OCI-LY3 (cell line): ENCODE measurements around the gene FNBP1.

Experiments
- H2AFZ ChIP-seq: fragments of 200-600, 300-600 bp; shearing (Covaris generic); 2 replicates; pipeline ENCODE4 v1.6.0; 2014; ENCODE audit warnings: antibody characterized with exemption, low read depth, low read length
- H3K27ac ChIP-seq: fragments of 200-600, 300-600 bp; sonication (generic); 2 replicates; pipeline ENCODE4 v1.5.1; 2014; ENCODE audit warnings: mild to moderate bottlenecking, low read length, moderate library complexity, mixed read lengths
- H3K27me3 ChIP-seq: fragments of 200-600, 300-600 bp; sonication (generic); 2 replicates; pipeline ENCODE4 v1.6.1; 2014; ENCODE audit warnings: low read depth, low read length, mixed read lengths
- H3K36me3 ChIP-seq: fragments of 200-600, 300-600 bp; sonication (generic); replicated peaks from 2 replicates; pipeline ENCODE3; 2014; ENCODE audit warnings: low read depth, low read length, mixed read lengths
- H3K4me1 ChIP-seq: fragments of 300-600, 200-600 bp; sonication (generic); 2 replicates; pipeline ENCODE4 v1.6.1; 2014; ENCODE audit warnings: low read length, mixed read lengths
- H3K4me2 ChIP-seq: fragments of 200-600, 300-600 bp; sonication (generic); 2 replicates; pipeline ENCODE4 v1.6.1; 2014; ENCODE audit warnings: low read length, mixed read lengths
- H3K4me3 ChIP-seq: fragments of 300-600, 200-600 bp; sonication (generic); 2 replicates; pipeline ENCODE4 v1.5.1; 2014; ENCODE audit warnings: antibody characterized with exemption, mild to moderate bottlenecking, low read length, moderate library complexity
- H3K79me2 ChIP-seq: fragments of 300-600, 200-600 bp; shearing (Covaris generic); 2 replicates; pipeline ENCODE4 v1.6.1; 2014; ENCODE audit warnings: mild to moderate bottlenecking, low read length, mixed read lengths
- H3K9ac ChIP-seq: fragments of 300-600, 200-600 bp; shearing (Covaris generic); 2 replicates; pipeline ENCODE4 v1.6.0; 2014; ENCODE audit warnings: mild to moderate bottlenecking, low read length, moderate library complexity
- H3K9me3 ChIP-seq: fragments of 200-600, 300-600 bp; shearing (Covaris generic); 2 replicates; pipeline ENCODE4 v1.6.1; 2014; ENCODE audit warnings: low read length, mixed read lengths; ENCODE audit not compliant: insufficient read depth
- H4K20me1 ChIP-seq: fragments of 200-600, 300-600 bp; sonication (generic); 2 replicates; pipeline ENCODE4 v1.6.1; 2016; ENCODE audit warnings: low read length, mixed read lengths; ENCODE audit not compliant: insufficient read depth
- EZH2phosphoT487 ChIP-seq: fragments of 200-600 bp; shearing (Covaris generic); IDR thresholded peaks from 2 replicates; pipeline ENCODE4 v1.6.1; 2018; ENCODE audit warnings: antibody characterized with exemption, mixed run types, low read depth
- TF ChIP-seq, protein P1 (sequence below): fragments of 200-600, 300-600 bp; sonication (generic); IDR thresholded peaks from 2 replicates; pipeline ENCODE4 v1.5.1; 2014; ENCODE audit warnings: antibody characterized with exemption, low read length, low read depth

The FNBP1 gene

GRCh38 chr9:129932303-129933151 is 110.5 kb downstream of the FNBP1 start:
- H2AFZ ChIP-seq = no peak overlapping the region
- H3K4me1 ChIP-seq = peaks cover 51% of the 10 kb centered on the region
- H4K20me1 ChIP-seq = peaks cover 68% of the 10 kb centered on the region
- H3K4me2 ChIP-seq = peak overlapping the region; percentile 62
- H3K9me3 ChIP-seq = no peaks in the 10 kb centered on the region
- H3K79me2 ChIP-seq = peaks cover 93% of the 10 kb centered on the region
- peak overlapping the region; percentile 43 for H3K4me3 ChIP-seq
- no peaks in the 10 kb centered on the region for H3K27me3 ChIP-seq
- no peak for TF ChIP-seq EZH2phosphoT487
- TF ChIP-seq, protein P1, sequence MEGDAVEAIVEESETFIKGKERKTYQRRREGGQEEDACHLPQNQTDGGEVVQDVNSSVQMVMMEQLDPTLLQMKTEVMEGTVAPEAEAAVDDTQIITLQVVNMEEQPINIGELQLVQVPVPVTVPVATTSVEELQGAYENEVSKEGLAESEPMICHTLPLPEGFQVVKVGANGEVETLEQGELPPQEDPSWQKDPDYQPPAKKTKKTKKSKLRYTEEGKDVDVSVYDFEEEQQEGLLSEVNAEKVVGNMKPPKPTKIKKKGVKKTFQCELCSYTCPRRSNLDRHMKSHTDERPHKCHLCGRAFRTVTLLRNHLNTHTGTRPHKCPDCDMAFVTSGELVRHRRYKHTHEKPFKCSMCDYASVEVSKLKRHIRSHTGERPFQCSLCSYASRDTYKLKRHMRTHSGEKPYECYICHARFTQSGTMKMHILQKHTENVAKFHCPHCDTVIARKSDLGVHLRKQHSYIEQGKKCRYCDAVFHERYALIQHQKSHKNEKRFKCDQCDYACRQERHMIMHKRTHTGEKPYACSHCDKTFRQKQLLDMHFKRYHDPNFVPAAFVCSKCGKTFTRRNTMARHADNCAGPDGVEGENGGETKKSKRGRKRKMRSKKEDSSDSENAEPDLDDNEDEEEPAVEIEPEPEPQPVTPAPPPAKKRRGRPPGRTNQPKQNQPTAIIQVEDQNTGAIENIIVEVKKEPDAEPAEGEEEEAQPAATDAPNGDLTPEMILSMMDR = no peak
- H3K9ac ChIP-seq = peak overlapping the region; percentile 34; the same call in 1 of the 2 replicates
- peaks cover 34% of the 10 kb centered on the region for H3K36me3 ChIP-seq
- peak overlapping the region; percentile 84 for H3K27ac ChIP-seq

GRCh38 chr9:129930743-129931142 is 112.2 kb downstream of the FNBP1 start:
- H3K4me1 ChIP-seq = peaks cover 41% of the 10 kb centered on the region
- H3K4me3 ChIP-seq = no peak overlapping the region
- peaks cover 72% of the 10 kb centered on the region for H4K20me1 ChIP-seq
- no peak overlapping the region for H3K9ac ChIP-seq
- no peak overlapping the region for H3K4me2 ChIP-seq
- H2AFZ ChIP-seq = no peak overlapping the region
- 0 out of 2 replicates have a peak overlapping the region, but pooled peaks have one; percentile 8 for H3K27ac ChIP-seq
- TF ChIP-seq, protein P1 = no peak
- no peak for TF ChIP-seq EZH2phosphoT487
- peaks cover 88% of the 10 kb centered on the region for H3K79me2 ChIP-seq
- H3K9me3 ChIP-seq = no peaks in the 10 kb centered on the region
- H3K27me3 ChIP-seq = no peaks in the 10 kb centered on the region
- peaks cover 39% of the 10 kb centered on the region for H3K36me3 ChIP-seq

DNA sequence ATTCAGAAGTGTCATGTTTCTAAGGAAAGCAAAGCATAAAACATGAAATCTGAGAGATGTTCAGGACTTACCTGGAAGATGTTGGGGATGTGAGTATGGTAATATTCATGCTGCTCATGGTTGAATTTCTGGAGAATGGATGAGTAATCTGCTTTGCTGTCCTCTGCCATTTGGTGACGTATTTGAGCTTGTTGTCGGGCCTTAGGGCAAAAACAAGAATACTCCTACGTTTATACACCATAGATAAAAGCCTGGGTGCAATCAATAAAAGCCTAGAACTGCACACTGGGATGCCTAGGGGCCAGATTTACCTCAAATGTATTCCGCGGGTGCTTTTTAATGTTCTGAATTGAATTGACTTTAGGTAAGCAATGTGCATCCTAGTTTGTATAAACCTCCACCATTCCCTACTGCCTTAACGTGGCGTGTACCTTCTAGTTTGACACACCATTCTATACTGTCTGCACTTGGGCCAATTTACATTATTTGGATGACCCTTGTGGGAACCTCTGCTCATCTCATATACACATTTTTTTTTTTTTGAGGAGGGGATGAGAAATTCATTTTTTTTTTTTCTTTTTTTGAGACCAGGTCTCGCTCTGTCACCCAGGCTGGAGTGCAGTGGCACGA is 113.4 kb downstream of the FNBP1 start:
- Histone ChIP-seq H3K4me1 (peaks cover 31% of the 10 kb centered on the region), H4K20me1 (peaks cover 68% of the 10 kb centered on the region), H2AFZ (no peak overlapping the region), H3K27ac (no peak overlapping the region), H3K79me2 (peaks cover 82% of the 10 kb centered on the region), H3K36me3 (peaks cover 41% of the 10 kb centered on the region), H3K4me3 (no peak overlapping the region), H3K9ac (no peak overlapping the region), H3K9me3 (no peaks in the 10 kb centered on the region), H3K4me2 (no peak overlapping the region), H3K27me3 (no peaks in the 10 kb centered on the region)
- TF ChIP-seq, protein P1 = no peak
- TF ChIP-seq EZH2phosphoT487 = no peak

DNA sequence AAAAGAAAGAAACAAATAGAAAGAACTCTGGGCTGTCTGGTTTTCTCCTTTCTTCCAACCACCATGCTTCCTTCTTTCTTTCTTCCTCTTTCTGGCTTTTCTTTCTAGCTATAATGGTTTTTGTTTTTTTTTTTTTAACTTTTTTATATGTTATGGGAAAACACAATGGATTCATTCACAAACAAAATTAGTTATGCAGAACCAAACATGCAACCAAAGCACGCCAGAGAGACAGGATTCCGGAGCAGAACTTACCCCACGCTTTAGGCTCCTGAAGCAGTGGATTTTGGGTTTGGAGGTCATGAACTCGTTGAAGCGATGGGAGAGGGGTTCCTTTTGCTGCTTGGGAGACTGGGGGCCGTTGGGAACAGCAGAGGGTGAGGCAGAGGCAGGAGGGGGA is 119.4 kb downstream of the FNBP1 start:
- Histone ChIP-seq H4K20me1 (peaks cover 82% of the 10 kb centered on the region), H3K9me3 (no peaks in the 10 kb centered on the region), H3K27ac (no peak overlapping the region), H3K4me1 (no peaks in the 10 kb centered on the region), H3K4me3 (no peak overlapping the region), H3K79me2 (peaks cover 83% of the 10 kb centered on the region), H3K36me3 (peaks cover 68% of the 10 kb centered on the region), H2AFZ (no peak overlapping the region), H3K4me2 (no peak overlapping the region), H3K27me3 (no peaks in the 10 kb centered on the region), H3K9ac (no peak overlapping the region)
- TF ChIP-seq, protein P1 = no peak
- TF ChIP-seq EZH2phosphoT487 = no peak
